NCI-H2227 treated with DMSO at 0.1 percent for 48 hours (cell line): ENCODE results near the gene NCOR1.
"Not testable (repeated sequence)": the region's sequence is repeated elsewhere in the genome, so short reads cannot be mapped to it uniquely, and the experiment has no call there.

Experiments used
- DNase-seq: peaks from one replicate; lab custom pipeline; 2025; lab: John Stamatoyannopoulos, UW

NCOR1 gene

GRCh38 chr17:16145319-16145890, 69.9 kb downstream of the NCOR1 start:
- DNase-seq, result not testable (repeated sequence)

GRCh38 chr17:16141685-16142084, 73.6 kb downstream of the NCOR1 start:
- no peak for DNase-seq

GRCh38 chr17:16140854-16141253, 74.5 kb downstream of the NCOR1 start:
- DNase-seq, result no peak

- no peak for DNase-seq
Observed at GRCh38 chr17:16135461-16135860, 79.9 kb downstream of the NCOR1 start.

GRCh38 chr17:16131593-16131992, 83.7 kb downstream of the NCOR1 start:
- DNase-seq, result no peak

- DNase-seq, result no peak
Observed at GRCh38 chr17:16129441-16130205, 85.7 kb downstream of the NCOR1 start.

GRCh38 chr17:16123531-16123930, 91.8 kb downstream of the NCOR1 start:
- no peak for DNase-seq

GRCh38 chr17:16122697-16123434, 92.5 kb downstream of the NCOR1 start:
- no peak for DNase-seq

- no peak for DNase-seq
Observed at GRCh38 chr17:16121915-16122314, 93.4 kb downstream of the NCOR1 start.

GRCh38 chr17:16120937-16121336, 94.4 kb downstream of the NCOR1 start:
- DNase-seq, result no peak

- no peak for DNase-seq
Observed at GRCh38 chr17:16117149-16117548, 98.2 kb downstream of the NCOR1 start.

GRCh38 chr17:16115077-16115698, 100.1 kb downstream of the NCOR1 start:
- not testable (repeated sequence) for DNase-seq

GRCh38 chr17:16108871-16109270, 106.5 kb downstream of the NCOR1 start:
- DNase-seq, result no peak

GRCh38 chr17:16108386-16108785, 106.9 kb downstream of the NCOR1 start:
- DNase-seq, result no peak

- DNase-seq, result no peak
Observed at GRCh38 chr17:16107165-16107770, 108.1 kb downstream of the NCOR1 start.

GRCh38 chr17:16106161-16106891, 109.0 kb downstream of the NCOR1 start:
- no peak for DNase-seq

- no peak for DNase-seq
Observed at GRCh38 chr17:16104189-16104588, 111.1 kb downstream of the NCOR1 start.

GRCh38 chr17:16101440-16101839, 113.9 kb downstream of the NCOR1 start:
- DNase-seq, result no peak

GRCh38 chr17:16100737-16101400, 114.5 kb downstream of the NCOR1 start:
- DNase-seq, result no peak

GRCh38 chr17:16091773-16092172, 123.6 kb downstream of the NCOR1 start:
- DNase-seq, result no peak

GRCh38 chr17:16086957-16087356, 128.4 kb downstream of the NCOR1 start:
- no peak for DNase-seq
